NCI-H345 treated with DMSO at 0.1 percent for 48 hours (cell line): Measurements from ENCODE around the gene DAZAP1.

Experiments used
- DNase-seq: peaks from one replicate; lab custom pipeline; 2025; ENCODE audit not compliant: unreplicated experiment; lab: John Stamatoyannopoulos, UW

DAZAP1 gene

GRCh38 chr19:1455336-1456120 lies 48.1 kb downstream of the DAZAP1 start:
- no peak for DNase-seq

GRCh38 chr19:1456121-1456900 lies 48.9 kb downstream of the DAZAP1 start:
- no peak for DNase-seq

GRCh38 chr19:1457031-1457739 lies 49.8 kb downstream of the DAZAP1 start:
- no peak for DNase-seq

GRCh38 chr19:1457892-1458291 lies 50.5 kb downstream of the DAZAP1 start:
- no peak for DNase-seq

GRCh38 chr19:1459479-1459878 lies 52.1 kb downstream of the DAZAP1 start:
- DNase-seq, result no peak

- DNase-seq, result no peak
Observed at GRCh38 chr19:1460033-1460995, 52.9 kb downstream of the DAZAP1 start.

GRCh38 chr19:1461862-1462261 lies 54.5 kb downstream of the DAZAP1 start:
- DNase-seq, result no peak

GRCh38 chr19:1465191-1466016 lies 58.0 kb downstream of the DAZAP1 start:
- no peak for DNase-seq

- no peak for DNase-seq
Observed at GRCh38 chr19:1466018-1466460, 58.7 kb downstream of the DAZAP1 start.

GRCh38 chr19:1466461-1467214 lies 59.3 kb downstream of the DAZAP1 start:
- no peak for DNase-seq

- DNase-seq, result no peak
Observed at GRCh38 chr19:1467215-1467489, 59.8 kb downstream of the DAZAP1 start.

GRCh38 chr19:1467490-1468273 lies 60.3 kb downstream of the DAZAP1 start:
- no peak for DNase-seq

- no peak for DNase-seq
Observed at GRCh38 chr19:1468274-1468820, 61.0 kb downstream of the DAZAP1 start.

- no peak for DNase-seq
Observed at GRCh38 chr19:1468821-1469254, 61.5 kb downstream of the DAZAP1 start.

GRCh38 chr19:1469255-1470054 lies 62.1 kb downstream of the DAZAP1 start:
- no peak for DNase-seq

GRCh38 chr19:1470055-1470304 lies 62.6 kb downstream of the DAZAP1 start:
- DNase-seq, result no peak

- DNase-seq, result no peak
Observed at GRCh38 chr19:1470305-1471009, 63.1 kb downstream of the DAZAP1 start.
